ENCODE measurements around the gene RAP1GDS1.

Gene RAP1GDS1

GRCh38 chr4:98343626-98344025 lies 82.4 kb downstream of the RAP1GDS1 start:
- H3K27me3 ChIP-seq (ENCODE audit: insufficient read depth, poor library complexity, severe bottlenecking) = no peaks in the 10 kb centered on the region
- no peak overlapping the region for H3K4me3 ChIP-seq (replicated peaks; ENCODE audit: insufficient read depth, low read length)
- TF ChIP-seq CTCF (IDR thresholded peaks at IDR 0.05; ENCODE audit: insufficient read depth, low read length) (no peak), REST (IDR thresholded peaks at IDR 0.05; ENCODE audit: insufficient replicate concordance, low read depth) (no peak), GABPA (IDR thresholded peaks at IDR 0.05; ENCODE audit: low read depth) (no peak), POLR2AphosphoS5 (IDR thresholded peaks at IDR 0.05; ENCODE audit: low read depth) (no peak), SPI1 (IDR thresholded peaks at IDR 0.05; ENCODE audit: borderline replicate concordance, low read depth) (no peak)
- DNase-seq (ENCODE audit: low read depth in 1 of 2, low spot score in 1 of 2) = no peak
- H3K27ac ChIP-seq (replicated peaks) = no peak overlapping the region

- no peak for TF ChIP-seq REST (IDR thresholded peaks at IDR 0.05; ENCODE audit: insufficient replicate concordance, low read depth)
- TF ChIP-seq CTCF (IDR thresholded peaks at IDR 0.05; ENCODE audit: insufficient read depth, low read length) = no peak
- H3K27ac ChIP-seq (replicated peaks) = no peak overlapping the region
- H3K27me3 ChIP-seq (ENCODE audit: insufficient read depth, poor library complexity, severe bottlenecking) = no peaks in the 10 kb centered on the region
- DNase-seq (ENCODE audit: low read depth in 1 of 2, low spot score in 1 of 2) = no peak
- no peak overlapping the region for H3K4me3 ChIP-seq (replicated peaks; ENCODE audit: insufficient read depth, low read length)
These were observed 84.7 kb downstream of the RAP1GDS1 start for GRCh38 chr4:98345838-98346237.

- no peak for TF ChIP-seq POLR2AphosphoS5 (IDR thresholded peaks at IDR 0.05; ENCODE audit: low read depth)
- no peak for TF ChIP-seq REST (IDR thresholded peaks at IDR 0.05; ENCODE audit: insufficient replicate concordance, low read depth)
- TF ChIP-seq CTCF (IDR thresholded peaks at IDR 0.05; ENCODE audit: insufficient read depth, low read length) = no peak
- TF ChIP-seq GABPA (IDR thresholded peaks at IDR 0.05; ENCODE audit: low read depth) = no peak
- TF ChIP-seq SPI1 (IDR thresholded peaks at IDR 0.05; ENCODE audit: borderline replicate concordance, low read depth) = no peak
These were observed 91.2 kb downstream of the RAP1GDS1 start for GRCh38 chr4:98352396-98352795.

More at GRCh38 chr4:98352396-98352795, 91.2 kb downstream of the RAP1GDS1 start:
- peak; percentile 4 to 23 for DNase-seq (ENCODE audit: low read depth in 1 of 2, low spot score in 1 of 2)
- no peak overlapping the region for H3K27ac ChIP-seq (replicated peaks)
- H3K27me3 ChIP-seq (ENCODE audit: insufficient read depth, poor library complexity, severe bottlenecking) = no peaks in the 10 kb centered on the region
- no peak overlapping the region for H3K4me3 ChIP-seq (replicated peaks; ENCODE audit: insufficient read depth, low read length)
